GM18502 (cell line): Measurements from ENCODE around the gene TCF7.

Source experiments
- ATAC-seq: cut with Tn5 transposase; IDR thresholded peaks from one replicate; pipeline ENCODE4 v1.9.1; 2021; ENCODE audit warnings: mild to moderate bottlenecking; ENCODE audit not compliant: unreplicated experiment, poor library complexity

The TCF7 gene

GRCh38 chr5:134111741-134112647 lies 2.5 kb upstream of the TCF7 start:
- ATAC-seq: peak; percentile 33

- ATAC-seq: no peak
These were observed 1.6 kb upstream of the TCF7 start for GRCh38 chr5:134112726-134113362.

- no peak for ATAC-seq
These were observed 1.1 kb upstream of the TCF7 start for GRCh38 chr5:134113363-134113889.

- no peak for ATAC-seq
These were observed 665 bp downstream of the TCF7 start for GRCh38 chr5:134114886-134115805.

- no peak for ATAC-seq
These were observed 1.3 kb downstream of the TCF7 start for GRCh38 chr5:134115806-134116175.

- ATAC-seq: no peak
These were observed 1.8 kb downstream of the TCF7 start for GRCh38 chr5:134116286-134116685.

- ATAC-seq: no peak
These were observed 2.6 kb downstream of the TCF7 start for GRCh38 chr5:134116789-134117761.

GRCh38 chr5:134118212-134118835 lies 3.8 kb downstream of the TCF7 start:
- ATAC-seq: no peak

GRCh38 chr5:134119720-134120119 lies 5.2 kb downstream of the TCF7 start:
- ATAC-seq: no peak

- no peak for ATAC-seq
These were observed 6.1 kb downstream of the TCF7 start for GRCh38 chr5:134120386-134121138.

GRCh38 chr5:134122530-134122929 lies 8.0 kb downstream of the TCF7 start:
- ATAC-seq: no peak

GRCh38 chr5:134123360-134123759 lies 8.9 kb downstream of the TCF7 start:
- ATAC-seq: no peak

- ATAC-seq: no peak
These were observed 10.0 kb downstream of the TCF7 start for GRCh38 chr5:134124289-134125038.

- ATAC-seq: no peak
These were observed 10.8 kb downstream of the TCF7 start for GRCh38 chr5:134125039-134126015.

GRCh38 chr5:134127376-134127861 lies 12.9 kb downstream of the TCF7 start:
- ATAC-seq: peak; percentile 69

GRCh38 chr5:134127988-134128647 lies 13.6 kb downstream of the TCF7 start:
- ATAC-seq: no peak
